Measurements from ENCODE around the gene PILRB. TPM values are rescaled to one million over a fixed set of nuclear protein-coding genes. Genes with fewer than 3 reads are reported as not detected.
A peak's percentile ranks its signal among the peaks of the same experiment; 100 is the strongest.
"Not testable (repeated sequence)": the region's sequence is repeated elsewhere in the genome, so short reads cannot be mapped to it uniquely, and the experiment has no call there.

PILRB gene
- total RNA-seq, 1 donor from 2014 or later: 67.2 TPM

DNA sequence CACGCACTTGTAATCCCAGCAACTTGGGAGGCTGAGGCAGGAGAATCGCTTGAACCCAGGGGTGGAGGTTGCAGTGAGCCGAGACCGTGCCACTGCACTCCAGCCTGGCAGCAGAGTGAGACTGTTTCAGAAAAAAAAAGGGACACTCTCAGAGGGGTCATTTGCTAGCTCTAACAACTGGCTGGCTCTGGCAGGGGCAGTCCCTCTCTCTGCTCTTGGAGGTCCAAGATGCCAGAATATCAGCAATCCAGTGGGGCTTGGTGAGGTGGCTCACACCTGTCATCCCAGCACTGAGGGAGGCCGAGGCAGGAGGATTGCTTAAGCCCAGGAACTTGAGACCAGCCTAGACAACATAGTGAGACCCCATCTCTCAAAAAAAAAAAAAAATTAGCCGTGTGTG, 12.8 kb downstream of the PILRB start:
- Histone ChIP-seq H3K36me3 (peaks cover 6 to 15% of the 10 kb centered on the region in 2 donors), H3K4me3 (no peak overlapping the region), H3K27me3 (no peaks in the 10 kb centered on the region), H3K4me1 (peaks cover 0 to 4% of the 10 kb centered on the region in 2 donors), H3K27ac (no peak overlapping the region), H3K9me3 (no peaks in the 10 kb centered on the region)
- no peak for DNase-seq (ENCODE audit: low spot score in 2 of 2)
- intact Hi-C loops (cut with DNase I): no loop called here
- TF ChIP-seq, protein P1, sequence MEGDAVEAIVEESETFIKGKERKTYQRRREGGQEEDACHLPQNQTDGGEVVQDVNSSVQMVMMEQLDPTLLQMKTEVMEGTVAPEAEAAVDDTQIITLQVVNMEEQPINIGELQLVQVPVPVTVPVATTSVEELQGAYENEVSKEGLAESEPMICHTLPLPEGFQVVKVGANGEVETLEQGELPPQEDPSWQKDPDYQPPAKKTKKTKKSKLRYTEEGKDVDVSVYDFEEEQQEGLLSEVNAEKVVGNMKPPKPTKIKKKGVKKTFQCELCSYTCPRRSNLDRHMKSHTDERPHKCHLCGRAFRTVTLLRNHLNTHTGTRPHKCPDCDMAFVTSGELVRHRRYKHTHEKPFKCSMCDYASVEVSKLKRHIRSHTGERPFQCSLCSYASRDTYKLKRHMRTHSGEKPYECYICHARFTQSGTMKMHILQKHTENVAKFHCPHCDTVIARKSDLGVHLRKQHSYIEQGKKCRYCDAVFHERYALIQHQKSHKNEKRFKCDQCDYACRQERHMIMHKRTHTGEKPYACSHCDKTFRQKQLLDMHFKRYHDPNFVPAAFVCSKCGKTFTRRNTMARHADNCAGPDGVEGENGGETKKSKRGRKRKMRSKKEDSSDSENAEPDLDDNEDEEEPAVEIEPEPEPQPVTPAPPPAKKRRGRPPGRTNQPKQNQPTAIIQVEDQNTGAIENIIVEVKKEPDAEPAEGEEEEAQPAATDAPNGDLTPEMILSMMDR (IDR thresholded peaks at IDR 0.05): no peak

DNA sequence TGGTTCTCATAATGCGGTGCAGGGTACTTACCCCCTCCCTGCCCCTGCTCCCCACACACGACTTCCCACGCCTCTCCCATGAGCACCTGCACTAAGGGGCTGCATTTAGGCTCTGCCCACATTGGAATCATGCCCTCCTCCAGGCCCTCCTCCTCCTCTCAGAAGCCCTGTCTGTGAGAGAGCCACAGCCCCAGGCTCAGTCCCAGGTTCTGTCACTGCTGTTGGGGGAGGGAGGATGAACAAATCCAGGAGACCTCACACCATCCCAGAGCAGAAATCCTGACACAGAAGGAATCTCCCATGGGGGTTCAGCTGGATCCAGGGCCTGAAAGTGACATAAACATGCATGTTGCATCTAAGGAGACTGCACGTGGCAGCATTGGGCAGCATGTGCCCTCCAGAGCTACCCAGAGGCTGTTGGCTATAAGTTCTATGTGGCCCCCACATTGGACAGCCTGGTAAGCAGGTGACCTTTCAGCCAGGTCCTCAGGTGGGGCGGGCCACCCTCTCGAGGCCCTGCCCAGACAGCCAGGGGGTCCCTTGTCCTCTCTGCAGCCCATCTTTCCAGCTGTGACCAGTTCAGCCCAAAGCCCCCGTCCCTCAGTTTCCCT, 13.7 kb downstream of the PILRB start:
- Histone ChIP-seq H3K4me3 (no peak overlapping the region), H3K27me3 (no peaks in the 10 kb centered on the region), H3K36me3 (peaks cover 6 to 13% of the 10 kb centered on the region in 2 donors), H3K9me3 (no peaks in the 10 kb centered on the region), H3K27ac (no peak overlapping the region), H3K4me1 (peaks cover 0 to 4% of the 10 kb centered on the region in 2 donors)
- intact Hi-C loops (cut with DNase I): no loop called here
- TF ChIP-seq, protein P1 (IDR thresholded peaks at IDR 0.05): no peak
- DNase-seq (ENCODE audit: low spot score in 2 of 2): no peak

GRCh38 chr7:100372256-100372655, 14.3 kb downstream of the PILRB start:
- no peaks in the 10 kb centered on the region for H3K27me3 ChIP-seq
- H3K9me3 ChIP-seq: no peaks in the 10 kb centered on the region
- TF ChIP-seq, protein P1 (IDR thresholded peaks at IDR 0.05): no peak
- H3K4me3 ChIP-seq: no peak overlapping the region
- H3K27ac ChIP-seq: peak overlapping the region; percentile 39
- peaks cover 0 to 4% of the 10 kb centered on the region in 2 donors for H3K4me1 ChIP-seq
- intact Hi-C loops (cut with DNase I): no loop called here
- peaks cover 4 to 7% of the 10 kb centered on the region in 2 donors for H3K36me3 ChIP-seq
- no peak for DNase-seq (ENCODE audit: low spot score in 2 of 2)

- no peak for DNase-seq (ENCODE audit: low spot score in 2 of 2)
- no peaks in the 10 kb centered on the region for H3K27me3 ChIP-seq
- peak overlapping the region; percentile 39 for H3K27ac ChIP-seq
- intact Hi-C loops (cut with DNase I): no loop called here
- TF ChIP-seq, protein P1 (IDR thresholded peaks at IDR 0.05): no peak
- H3K36me3 ChIP-seq: peaks cover 0 to 2% of the 10 kb centered on the region in 2 donors
- no peaks in the 10 kb centered on the region for H3K9me3 ChIP-seq
- no peak overlapping the region for H3K4me3 ChIP-seq
- peaks cover 0 to 4% of the 10 kb centered on the region in 2 donors for H3K4me1 ChIP-seq
These were observed 14.8 kb downstream of the PILRB start for GRCh38 chr7:100372694-100373093.

- no peaks in the 10 kb centered on the region for H3K9me3 ChIP-seq
- intact Hi-C loops (cut with DNase I): no loop called here
- H3K4me1 ChIP-seq: peaks cover 0 to 4% of the 10 kb centered on the region in 2 donors
- TF ChIP-seq, protein P1 (IDR thresholded peaks at IDR 0.05): no peak
- H3K36me3 ChIP-seq: no peaks in the 10 kb centered on the region
- peak within 1 kb of the TSS; percentile 39 to 45 for H3K27ac ChIP-seq
- DNase-seq (ENCODE audit: low spot score in 2 of 2): no peak
- H3K4me3 ChIP-seq: peak within 1 kb of the TSS in 1 of 2 donors; percentile 33
- no peaks in the 10 kb centered on the region for H3K27me3 ChIP-seq
These were observed 15.4 kb downstream of the PILRB start, which contains the start of gene PILRA for GRCh38 chr7:100373261-100373831. TSS of gene PILRA (plus strand) at chr7:100373487. CDS start at chr7:100373657, 170 bp downstream.

DNA sequence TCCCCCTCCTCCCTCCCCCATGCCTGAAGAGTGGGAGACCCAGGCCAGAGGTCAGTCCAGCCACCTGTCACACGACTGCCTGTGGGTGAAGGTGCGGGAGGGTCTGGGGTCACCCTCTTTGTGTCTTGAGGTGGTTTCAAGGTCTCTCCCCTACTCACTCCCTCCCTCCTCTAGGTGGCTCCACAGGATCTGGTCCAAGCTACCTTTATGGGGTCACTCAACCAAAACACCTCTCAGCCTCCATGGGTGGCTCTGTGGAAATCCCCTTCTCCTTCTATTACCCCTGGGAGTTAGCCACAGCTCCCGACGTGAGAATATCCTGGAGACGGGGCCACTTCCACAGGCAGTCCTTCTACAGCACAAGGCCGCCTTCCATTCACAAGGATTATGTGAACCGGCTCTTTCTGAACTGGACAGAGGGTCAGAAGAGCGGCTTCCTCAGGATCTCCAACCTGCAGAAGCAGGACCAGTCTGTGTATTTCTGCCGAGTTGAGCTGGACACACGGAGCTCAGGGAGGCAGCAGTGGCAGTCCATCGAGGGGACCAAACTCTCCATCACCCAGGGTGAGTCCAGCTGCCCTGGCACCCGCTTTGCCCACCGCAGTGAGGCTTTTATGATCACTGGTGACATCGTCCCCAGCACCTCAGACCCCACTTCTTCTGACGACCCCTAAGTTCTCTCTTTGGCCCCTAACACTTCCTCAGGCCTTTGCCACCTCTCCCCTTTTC, 16.1 kb downstream of the PILRB start:
- H3K27ac ChIP-seq: peak overlapping the region in 1 of 2 donors; percentile 45
- H3K36me3 ChIP-seq; H3K9me3 ChIP-seq; H3K27me3 ChIP-seq; intact Hi-C loops (cut with DNase I); H3K4me1 ChIP-seq; DNase-seq (ENCODE audit: low spot score in 2 of 2): not testable (repeated sequence)
- peak overlapping the region in 1 of 2 donors; percentile 33 for H3K4me3 ChIP-seq
